Measurements from ENCODE around the gene ACOT4.
"Not testable (repeated sequence)": the region's sequence is repeated elsewhere in the genome, so short reads cannot be mapped to it uniquely, and the experiment has no call there.

Gene ACOT4

GRCh38 chr14:73582102-73582979, 9.3 kb upstream of the ACOT4 start:
- not testable (repeated sequence) for DNase-seq

GRCh38 chr14:73588695-73589094, 3.0 kb upstream of the ACOT4 start:
- no peak for DNase-seq

GRCh38 chr14:73589116-73589515, 2.6 kb upstream of the ACOT4 start:
- no peak for DNase-seq

DNA sequence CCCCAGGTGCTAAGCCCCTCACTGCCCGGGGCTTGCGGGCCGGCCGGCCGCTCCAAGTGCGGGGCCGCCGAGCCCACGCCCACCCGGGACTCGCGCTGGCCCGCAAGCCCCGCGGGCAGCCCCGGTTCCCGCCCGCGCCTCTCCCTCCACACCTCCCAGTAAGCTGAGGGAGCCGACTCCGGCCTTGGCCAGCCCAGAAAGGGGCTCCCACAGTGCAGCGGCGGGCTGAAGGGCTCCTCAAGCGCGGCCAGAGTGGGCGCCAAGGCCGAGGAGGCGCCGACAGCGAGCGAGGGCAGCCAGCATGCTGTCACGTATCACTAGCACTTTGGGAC, 1.0 kb upstream of the ACOT4 start:
- not testable (repeated sequence) for DNase-seq

- no peak for DNase-seq
Measured at GRCh38 chr14:73594491-73594890, 2.8 kb downstream of the ACOT4 start.

- no peak for DNase-seq
Measured at GRCh38 chr14:73599499-73599898, 7.8 kb downstream of the ACOT4 start.

DNA sequence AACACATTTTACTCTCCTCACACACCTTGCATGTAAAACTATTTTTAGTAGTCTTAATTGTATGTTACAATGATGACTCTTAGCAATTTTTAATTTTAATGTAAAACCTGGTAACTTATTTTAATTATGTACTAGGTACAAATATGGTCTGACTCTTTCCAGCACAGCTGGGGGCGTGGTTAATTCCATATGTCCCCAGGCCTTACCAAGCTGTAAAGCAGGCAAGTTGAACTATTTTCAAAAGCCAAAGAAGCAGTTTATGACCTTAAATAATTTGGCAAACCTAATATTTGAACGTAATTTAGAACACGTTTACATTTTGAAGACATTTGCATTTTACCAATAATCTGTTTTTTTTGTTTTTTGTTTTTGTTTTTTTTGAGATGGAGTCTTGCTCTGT, 11.3 kb downstream of the ACOT4 start:
- DNase-seq = no peak

DNA sequence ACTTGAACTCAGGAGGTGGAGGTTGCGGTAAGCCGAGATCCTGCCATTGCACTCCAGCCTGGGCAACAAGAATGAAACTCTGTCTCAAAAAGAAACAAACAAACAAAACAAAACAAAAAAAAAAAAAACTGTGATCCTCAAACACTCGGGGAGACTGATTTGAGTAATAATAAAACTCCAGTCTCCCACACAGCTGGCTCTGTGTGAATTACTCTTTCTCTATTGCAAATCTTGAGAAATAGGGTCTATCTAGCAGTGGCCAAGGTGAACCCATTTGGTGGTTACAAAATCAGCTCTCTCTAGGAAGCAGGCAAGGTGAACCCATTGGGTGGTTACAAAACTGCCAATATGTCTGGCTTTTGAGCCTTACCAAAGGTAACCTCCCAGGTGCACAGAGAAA, 14.6 kb downstream of the ACOT4 start:
- DNase-seq = no peak

DNA sequence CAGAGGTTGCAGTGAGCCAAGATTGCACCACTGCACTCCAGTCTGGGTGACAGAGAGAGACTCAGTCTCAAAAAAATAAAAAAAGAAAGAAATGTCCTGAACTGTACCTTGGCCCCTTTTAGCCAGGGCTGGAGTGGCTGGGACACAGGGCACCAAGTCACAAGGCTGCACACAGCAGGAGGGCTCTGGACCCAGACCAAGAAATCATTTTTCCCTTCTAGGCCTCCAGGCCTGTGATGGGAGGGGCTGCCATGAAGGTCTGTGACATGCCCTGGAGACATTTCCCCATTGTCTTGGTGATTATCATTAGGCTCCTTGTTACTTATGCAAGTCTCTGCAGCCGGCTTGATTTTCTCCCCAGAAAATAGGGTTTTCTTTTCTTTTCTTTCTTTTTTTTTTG, 15.6 kb downstream of the ACOT4 start:
- DNase-seq = no peak

GRCh38 chr14:73610687-73611086, 19.0 kb downstream of the ACOT4 start:
- DNase-seq = peak; percentile 30

- DNase-seq = peak; percentile 59
Measured at GRCh38 chr14:73612339-73613045, 20.8 kb downstream of the ACOT4 start, which contains the start of gene ACOT6. TSS of gene ACOT6 (plus strand) at chr14:73612517. CDS start at chr14:73612572, 55 bp downstream.

- peak; percentile 20 for DNase-seq
Measured at GRCh38 chr14:73613046-73613383, 21.3 kb downstream of the ACOT4 start.

DNA sequence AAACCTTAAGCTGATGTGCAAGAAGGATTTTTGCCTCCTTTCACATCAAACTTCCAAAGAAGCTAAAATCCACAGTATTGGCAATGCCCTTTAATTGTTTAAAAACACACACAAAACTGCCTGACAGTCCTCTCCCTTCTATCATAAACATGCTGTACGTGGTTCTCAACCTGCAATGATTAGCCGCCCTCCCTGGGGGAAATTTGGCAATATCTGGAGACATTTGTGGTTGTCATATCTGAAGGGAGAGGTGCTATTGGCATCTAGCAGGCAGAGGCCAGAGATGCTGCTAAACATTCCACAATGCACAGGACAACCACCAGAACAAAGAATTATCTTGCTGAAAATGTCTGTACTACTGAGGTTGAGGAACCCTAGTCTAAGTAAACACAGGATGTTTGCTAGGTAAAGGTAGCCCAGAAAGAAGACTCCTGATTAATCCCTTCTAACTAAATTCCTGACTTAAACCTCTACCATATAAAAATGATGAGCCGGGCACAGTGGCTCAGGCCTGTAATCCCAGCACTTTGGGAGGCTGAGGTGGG, 21.8 kb downstream of the ACOT4 start:
- DNase-seq = no peak

DNA sequence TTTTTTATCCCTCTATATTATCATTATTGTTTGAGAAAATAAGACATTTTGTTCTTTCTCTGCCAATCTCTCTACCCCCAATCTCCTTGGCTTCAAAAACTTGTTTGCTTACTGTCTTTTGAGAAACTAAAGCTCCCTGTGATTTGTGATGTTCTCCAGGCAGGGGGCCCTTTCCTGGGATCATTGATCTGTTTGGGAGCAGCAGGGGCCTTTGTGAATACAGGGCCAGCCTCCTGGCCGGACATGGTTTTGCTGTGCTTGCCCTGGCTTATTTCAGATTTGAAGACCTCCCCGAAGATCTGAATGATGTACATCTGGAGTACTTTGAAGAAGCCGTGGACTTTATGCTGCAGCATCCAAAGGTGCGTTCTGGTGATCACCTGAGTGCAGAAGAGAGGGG, 25.2 kb downstream of the ACOT4 start:
- DNase-seq = no peak

- DNase-seq = no peak
Measured at GRCh38 chr14:73619524-73619923, 27.9 kb downstream of the ACOT4 start.

GRCh38 chr14:73620268-73620667, 28.6 kb downstream of the ACOT4 start:
- DNase-seq = no peak

GRCh38 chr14:73623504-73624054, 31.9 kb downstream of the ACOT4 start:
- no peak for DNase-seq

DNA sequence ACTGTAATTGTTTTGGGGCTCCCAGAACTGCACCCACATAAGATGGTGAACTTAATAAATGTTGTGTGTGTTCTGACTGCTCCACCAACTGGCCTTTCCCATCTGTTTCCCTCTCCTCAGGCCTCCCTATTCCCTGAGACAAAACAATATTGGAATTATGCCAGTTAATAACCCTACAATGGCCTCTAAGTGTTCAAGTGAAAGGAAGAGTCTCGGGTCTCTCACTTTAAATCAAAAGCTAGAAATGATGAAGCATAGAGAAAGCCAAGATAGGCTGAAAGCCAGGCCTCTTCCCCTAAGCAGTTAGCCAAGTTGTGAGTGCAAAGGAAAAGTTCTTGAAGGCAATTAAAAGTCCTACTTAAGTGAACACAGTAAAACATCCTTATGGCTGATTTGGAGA, 34.0 kb downstream of the ACOT4 start:
- DNase-seq = no peak

DNA sequence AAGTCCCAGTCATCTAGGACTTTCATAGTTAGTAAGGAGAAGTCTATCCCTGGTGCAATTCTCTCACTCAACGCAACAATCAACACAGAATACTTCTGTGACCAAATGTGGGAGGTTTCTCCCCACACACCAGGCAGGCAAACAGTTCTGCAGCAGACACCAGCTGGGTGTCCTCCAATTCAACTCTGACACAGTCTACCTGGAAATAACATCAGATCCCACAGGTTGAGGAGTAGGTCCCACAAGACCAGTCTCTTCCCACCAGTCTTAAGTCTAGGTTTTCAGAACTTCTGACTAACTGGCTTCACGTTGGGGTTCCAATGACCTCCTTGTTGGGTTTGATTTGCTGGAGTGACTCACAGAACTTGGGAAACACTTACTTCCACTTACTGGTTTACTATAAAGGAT, 35.5 kb downstream of the ACOT4 start:
- DNase-seq = no peak

DNA sequence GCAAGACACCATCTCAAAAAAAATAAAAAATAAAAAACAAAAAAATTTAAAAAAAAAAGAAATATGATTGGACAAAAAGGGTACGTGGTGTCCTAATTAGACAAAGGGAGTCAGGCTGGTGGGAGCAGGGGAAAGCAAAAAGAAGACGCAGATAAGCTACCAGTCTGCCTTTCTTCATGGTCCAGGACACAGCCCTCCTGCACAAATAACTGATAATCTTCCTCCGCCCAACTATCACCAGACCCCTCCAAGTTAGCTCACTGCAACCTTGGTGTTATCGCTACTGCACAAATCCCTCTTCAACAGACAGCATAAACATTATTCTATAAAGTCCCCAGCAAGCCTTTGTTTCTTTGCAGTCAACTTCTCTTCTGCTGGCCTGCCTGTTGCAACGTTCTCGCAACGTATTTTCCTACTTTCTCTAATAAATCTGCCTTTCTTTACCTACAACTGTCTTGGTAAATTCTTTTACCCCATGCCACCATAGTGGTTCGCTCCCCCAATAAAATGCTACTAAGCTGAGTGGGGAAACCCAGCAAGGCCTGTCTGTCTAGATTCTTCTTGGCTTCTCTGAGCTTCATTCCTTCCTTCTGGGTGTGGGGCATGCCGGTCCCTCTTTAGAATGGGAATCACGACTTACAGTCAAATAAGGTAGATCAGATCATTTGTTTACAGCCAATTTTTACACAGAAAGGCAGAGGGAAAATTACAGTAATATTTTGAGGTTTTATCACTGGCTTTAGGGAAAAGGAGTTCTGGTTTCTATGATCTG, 38.5 kb downstream of the ACOT4 start:
- DNase-seq = no peak

DNA sequence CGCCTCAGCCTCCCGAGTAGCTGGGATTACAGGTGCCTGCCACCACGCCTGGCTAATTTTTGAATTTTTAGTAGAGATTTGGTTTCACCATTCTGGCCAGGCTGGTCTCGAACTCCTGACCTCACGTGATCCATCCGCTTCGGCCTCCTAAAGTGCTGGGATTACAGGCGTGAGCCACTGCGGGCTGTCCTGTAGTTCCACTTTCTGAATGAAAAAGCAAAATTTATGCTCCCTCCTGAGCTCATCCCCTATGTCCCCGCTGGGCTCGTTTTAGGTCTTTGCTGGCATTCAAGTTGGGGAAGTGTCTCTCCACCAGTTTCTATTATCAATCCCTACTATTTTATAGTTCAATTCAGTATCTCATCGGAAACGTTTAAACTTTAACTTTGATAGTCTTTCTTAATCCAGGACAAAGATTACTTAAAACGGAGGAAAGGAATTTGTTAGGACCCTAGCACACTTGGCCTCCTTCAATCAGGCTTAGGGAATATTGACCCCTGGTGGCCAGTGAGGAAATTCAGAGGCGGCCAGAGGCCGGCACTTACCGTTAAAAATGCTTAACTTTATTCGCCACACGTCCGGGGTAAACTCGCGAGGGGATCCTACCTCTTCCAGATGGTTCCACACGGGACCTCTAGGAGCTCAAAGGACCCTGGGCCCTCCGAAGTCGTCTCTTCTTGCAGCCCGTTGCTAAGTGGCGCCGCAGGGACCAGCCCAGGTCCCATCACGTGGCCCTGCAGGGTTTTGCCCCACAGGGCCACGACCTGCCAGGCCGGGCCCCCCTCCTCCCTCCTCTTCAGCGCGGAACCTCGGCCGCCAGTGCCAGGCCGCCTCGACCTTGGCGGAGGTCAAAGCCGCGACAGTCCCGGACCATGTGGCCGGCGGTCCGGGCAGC, 41.7 kb downstream of the ACOT4 start:
- DNase-seq = peak; percentile 66

Measured in HCEC 1CT (cell line).